ENCODE measurements around the gene RAET1L.

DNA sequence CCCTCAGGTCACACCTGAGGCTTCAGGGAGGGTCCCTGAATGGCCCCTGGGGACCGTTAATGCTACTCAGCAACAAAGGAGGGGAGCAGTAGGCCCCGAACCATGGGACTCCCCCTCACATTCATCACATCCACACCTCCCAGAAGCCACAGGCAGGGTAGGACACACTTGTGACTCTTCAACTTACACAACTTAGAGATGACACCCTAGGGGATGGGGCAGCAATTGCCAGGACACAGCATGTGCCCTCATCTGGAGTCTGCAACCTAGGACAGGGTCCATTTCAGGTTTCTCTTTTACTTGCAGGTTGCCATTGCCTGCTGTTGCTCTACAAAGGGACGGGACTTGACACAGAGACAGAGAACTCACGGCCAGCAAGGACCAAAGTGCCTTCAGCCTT lies 42.8 kb upstream of the RAET1L start:
- TF ChIP-seq, protein P1, sequence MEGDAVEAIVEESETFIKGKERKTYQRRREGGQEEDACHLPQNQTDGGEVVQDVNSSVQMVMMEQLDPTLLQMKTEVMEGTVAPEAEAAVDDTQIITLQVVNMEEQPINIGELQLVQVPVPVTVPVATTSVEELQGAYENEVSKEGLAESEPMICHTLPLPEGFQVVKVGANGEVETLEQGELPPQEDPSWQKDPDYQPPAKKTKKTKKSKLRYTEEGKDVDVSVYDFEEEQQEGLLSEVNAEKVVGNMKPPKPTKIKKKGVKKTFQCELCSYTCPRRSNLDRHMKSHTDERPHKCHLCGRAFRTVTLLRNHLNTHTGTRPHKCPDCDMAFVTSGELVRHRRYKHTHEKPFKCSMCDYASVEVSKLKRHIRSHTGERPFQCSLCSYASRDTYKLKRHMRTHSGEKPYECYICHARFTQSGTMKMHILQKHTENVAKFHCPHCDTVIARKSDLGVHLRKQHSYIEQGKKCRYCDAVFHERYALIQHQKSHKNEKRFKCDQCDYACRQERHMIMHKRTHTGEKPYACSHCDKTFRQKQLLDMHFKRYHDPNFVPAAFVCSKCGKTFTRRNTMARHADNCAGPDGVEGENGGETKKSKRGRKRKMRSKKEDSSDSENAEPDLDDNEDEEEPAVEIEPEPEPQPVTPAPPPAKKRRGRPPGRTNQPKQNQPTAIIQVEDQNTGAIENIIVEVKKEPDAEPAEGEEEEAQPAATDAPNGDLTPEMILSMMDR (IDR thresholded peaks at IDR 0.05), result no peak
- no peak for TF ChIP-seq POLR2A (IDR thresholded peaks at IDR 0.05)

Data from Peyer's patch (tissue), 4 donors.